Fibroblast of lung (primary cell): ENCODE results near the gene CDK6.

Source experiments
- CTCF ChIP-seq, 2 donors: IDR thresholded peaks in 1 of 2; conservative IDR thresholded peaks in 1 of 2; 1 replicate in 1 of 2; 2 replicates in 1 of 2; pipeline ENCODE4 v1.5.1; 2011 to 2012; ENCODE audit warnings: low read length in 2 of 2, control low read depth in 1 of 2, inconsistent platforms in 1 of 2, low read depth in 1 of 2, mild to moderate bottlenecking in 1 of 2
- EZH2 ChIP-seq: IDR thresholded peaks from 2 replicates; pipeline ENCODE4 v1.5.1; 2012; ENCODE audit warnings: low read length, control low read depth, mild to moderate bottlenecking; ENCODE audit errors: missing control alignments

DNA sequence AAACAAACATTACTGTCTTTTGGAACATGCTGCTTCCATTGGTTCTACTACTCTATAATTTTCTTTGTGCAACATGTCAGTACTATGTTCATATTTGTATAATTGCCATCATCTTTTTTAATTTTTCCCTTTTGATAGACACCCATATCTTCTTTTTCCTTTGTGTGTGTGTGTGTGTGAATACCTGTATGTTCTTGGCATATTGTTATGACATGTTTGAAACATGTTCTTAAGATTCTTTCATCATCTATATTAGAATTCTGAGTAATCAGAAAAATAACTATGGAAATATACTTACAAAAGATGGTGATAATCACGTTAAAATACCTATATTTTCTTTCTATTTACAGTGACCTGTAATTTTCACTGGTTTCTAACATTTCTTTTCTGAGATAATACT, 3.5 kb upstream of the CDK6 start:
- no peak for TF ChIP-seq CTCF (conservative IDR thresholded peaks at IDR 0.05 in 1 of 2, IDR thresholded peaks at IDR 0.05 in 1 of 2; ENCODE audit: low read depth in 1 of 2, low read length in 2 of 2)
- no peak for TF ChIP-seq EZH2
